T-helper 1 cell treated with Interleukin-12 subunit alpha and Interleukin-12 subunit beta and Interleukin-4 antibody, amounts not matched to agents 30 μg/mL and 1 μg/mL, for 36 hours (primary cell): Measurements from ENCODE around the gene LAPTM4A.

Source experiments
- H3K27ac Mint-ChIP-seq: one replicate; pipeline ENCODE4 v1.8.0; 2021; ENCODE audit warnings: mild to moderate bottlenecking, mixed read lengths
- H3K27me3 Mint-ChIP-seq: one replicate; pipeline ENCODE4 v1.8.0; 2021; ENCODE audit warnings: low read depth, mixed read lengths
- H3K36me3 Mint-ChIP-seq: one replicate; pipeline ENCODE4 v1.8.0; 2021; ENCODE audit warnings: low read depth, mixed read lengths
- H3K4me1 Mint-ChIP-seq: one replicate; pipeline ENCODE4 v1.8.0; 2021; ENCODE audit warnings: low read depth, mixed read lengths
- H3K4me3 Mint-ChIP-seq: one replicate; pipeline ENCODE4 v1.8.0; 2021; ENCODE audit warnings: mild to moderate bottlenecking, moderate library complexity, mixed read lengths
- H3K9me3 Mint-ChIP-seq: one replicate; pipeline ENCODE4 v1.8.0; 2021; ENCODE audit warnings: mixed read lengths

LAPTM4A gene

DNA sequence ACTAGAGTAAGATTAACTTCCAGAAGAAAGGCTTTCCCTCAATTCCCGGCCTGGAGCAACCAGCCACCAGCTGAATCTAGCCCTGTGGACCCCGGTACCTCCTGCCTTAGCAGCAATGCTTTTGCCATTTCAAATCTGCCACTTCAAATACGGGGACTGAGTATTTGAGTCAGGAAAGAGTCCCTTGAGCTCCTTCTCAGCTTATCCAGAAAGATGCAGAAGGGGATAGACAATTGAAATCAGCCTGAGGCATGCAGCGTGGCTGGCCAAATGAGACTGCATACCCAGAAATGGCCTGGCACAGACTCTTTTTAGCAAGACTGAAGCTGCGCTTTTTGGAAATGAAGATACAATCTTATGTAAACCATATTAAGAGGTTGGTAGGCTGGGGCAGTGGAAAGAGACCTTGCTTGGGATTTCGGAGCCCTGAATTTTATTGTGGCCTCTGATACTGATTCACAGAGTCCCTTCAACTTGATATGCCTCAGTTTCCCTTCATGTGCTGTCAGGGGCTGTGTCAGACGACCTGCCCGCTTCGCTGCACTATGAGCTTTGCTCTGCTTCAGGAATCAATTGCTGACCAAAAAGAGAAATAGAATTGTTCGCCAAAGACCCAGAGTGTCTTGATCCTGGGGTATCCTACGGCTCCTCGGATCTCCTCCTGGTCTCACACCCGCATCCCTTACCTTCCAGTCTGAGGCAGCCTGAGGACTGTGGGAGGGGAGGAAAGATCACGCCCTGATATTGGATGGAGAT lies 40.0 kb downstream of the LAPTM4A start:
- H3K9me3 Mint-ChIP-seq = no peaks in the 10 kb centered on the region

DNA sequence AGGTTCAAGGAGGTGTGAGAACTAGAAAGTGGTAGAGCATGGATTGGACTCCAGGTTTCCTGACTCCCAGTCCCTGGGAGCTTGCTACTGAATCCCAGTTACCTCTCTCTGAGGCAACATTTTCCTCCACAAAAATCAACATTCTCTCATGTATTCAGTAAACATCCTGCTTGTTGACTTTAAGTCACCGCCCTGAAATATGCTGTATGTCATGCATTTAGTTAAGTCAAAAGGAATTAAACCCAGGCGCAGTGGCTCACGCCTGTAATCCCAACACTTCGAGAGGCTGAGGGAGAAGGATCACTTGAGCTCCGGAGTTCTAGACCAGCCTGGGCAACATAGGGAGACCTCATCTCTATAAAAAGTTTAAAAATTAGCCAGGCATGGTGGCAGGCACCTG lies 42.7 kb downstream of the LAPTM4A start:
- Mint-ChIP-seq H3K27me3 (peaks cover 42% of the 10 kb centered on the region), H3K36me3 (no peaks in the 10 kb centered on the region), H3K4me3 (no peak overlapping the region), H3K27ac (no peak overlapping the region), H3K9me3 (no peaks in the 10 kb centered on the region), H3K4me1 (peaks cover 8% of the 10 kb centered on the region)

More for the DNA sequence above, 40.0 kb downstream of the LAPTM4A start:
- H3K4me3 Mint-ChIP-seq = peak overlapping the region; percentile 41
- peaks cover 58% of the 10 kb centered on the region for H3K27me3 Mint-ChIP-seq
- no peaks in the 10 kb centered on the region for H3K36me3 Mint-ChIP-seq
- H3K27ac Mint-ChIP-seq = no peak overlapping the region
- H3K4me1 Mint-ChIP-seq = peaks cover 8% of the 10 kb centered on the region

DNA sequence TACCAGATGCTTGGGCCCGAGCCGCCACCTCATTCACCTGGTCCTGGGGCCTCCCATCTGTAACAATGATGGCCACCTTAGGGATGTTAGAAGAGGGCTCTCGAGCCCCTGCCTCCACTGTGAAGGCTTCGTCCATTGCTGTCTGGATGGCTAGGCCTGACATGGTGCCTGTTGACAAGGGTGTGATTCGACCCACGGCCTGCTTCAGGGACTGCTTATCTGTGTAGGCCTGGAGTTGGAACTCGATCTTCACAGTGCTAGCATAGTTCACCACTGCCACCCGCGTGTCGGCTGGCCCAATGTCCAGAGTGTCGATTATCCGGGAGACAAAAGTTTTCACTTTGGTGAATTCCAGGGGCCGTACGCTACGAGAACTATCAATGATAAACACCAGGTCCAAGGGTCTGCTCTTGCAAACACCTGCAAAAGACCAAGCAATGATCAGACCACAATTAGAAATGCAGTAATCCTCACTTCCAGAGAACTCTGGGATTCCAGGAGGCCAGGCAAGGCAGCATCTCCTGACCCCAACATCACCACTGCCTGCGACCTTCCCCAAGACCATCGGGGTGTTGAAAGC lies 45.4 kb downstream of the LAPTM4A start:
- H3K9me3 Mint-ChIP-seq = no peaks in the 10 kb centered on the region
- H3K4me1 Mint-ChIP-seq = no peaks in the 10 kb centered on the region
- H3K27me3 Mint-ChIP-seq = peaks cover 35% of the 10 kb centered on the region
- no peak overlapping the region for H3K4me3 Mint-ChIP-seq
- H3K36me3 Mint-ChIP-seq = no peaks in the 10 kb centered on the region
- no peak overlapping the region for H3K27ac Mint-ChIP-seq

DNA sequence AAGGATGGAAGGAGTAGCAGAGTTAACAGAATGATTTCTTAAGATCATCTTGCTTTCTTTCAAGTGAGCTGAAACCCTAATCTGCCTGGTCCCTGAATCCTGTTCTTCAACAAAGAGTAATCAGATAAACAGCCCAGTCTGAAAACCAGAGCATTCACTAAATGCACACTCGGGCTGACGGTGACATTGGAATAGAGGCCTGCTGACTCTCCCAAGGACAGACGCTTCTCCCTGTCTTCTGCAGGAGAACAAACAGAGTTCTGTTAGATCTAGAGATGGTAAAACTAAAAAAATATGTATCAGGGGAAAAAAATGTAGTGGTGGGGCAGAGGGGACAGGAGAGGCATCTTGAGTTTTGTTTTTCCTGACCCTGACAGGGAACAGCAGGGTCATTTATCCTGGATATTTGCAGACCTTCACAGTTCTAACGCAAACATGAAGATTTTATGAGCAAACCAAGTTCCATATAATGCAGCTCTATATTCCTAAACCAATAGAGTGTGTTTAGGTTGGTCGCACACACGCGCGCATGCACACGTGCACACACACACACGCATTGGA lies 46.3 kb downstream of the LAPTM4A start:
- H3K27me3 Mint-ChIP-seq = peaks cover 34% of the 10 kb centered on the region
- no peaks in the 10 kb centered on the region for H3K9me3 Mint-ChIP-seq
- no peak overlapping the region for H3K4me3 Mint-ChIP-seq
- no peaks in the 10 kb centered on the region for H3K4me1 Mint-ChIP-seq
- no peaks in the 10 kb centered on the region for H3K36me3 Mint-ChIP-seq
- no peak overlapping the region for H3K27ac Mint-ChIP-seq

DNA sequence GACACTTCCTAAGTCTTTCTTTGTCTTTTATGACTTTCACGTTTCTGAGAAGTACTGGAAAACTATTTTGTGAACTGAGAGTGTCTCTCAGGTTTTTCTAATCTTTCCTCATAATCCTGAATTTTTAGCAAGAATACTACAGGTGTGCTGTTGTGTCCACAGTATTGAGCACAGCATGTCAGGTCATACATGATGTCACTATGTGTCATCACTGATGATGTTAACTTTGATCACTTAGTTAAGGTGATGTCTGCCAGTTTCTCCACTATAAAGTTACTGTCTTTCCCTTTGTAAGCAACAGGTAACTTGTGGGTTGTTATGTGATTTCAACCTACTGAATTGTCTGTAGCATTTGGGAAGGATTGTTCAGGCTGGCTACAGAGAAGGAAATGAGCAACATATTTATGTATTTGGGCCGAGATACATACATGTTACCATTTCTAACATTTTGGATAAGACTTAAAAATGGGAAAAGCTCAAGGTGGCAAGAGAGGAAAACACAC lies 50.0 kb downstream of the LAPTM4A start:
- Mint-ChIP-seq H3K36me3 (no peaks in the 10 kb centered on the region), H3K27me3 (peaks cover 41% of the 10 kb centered on the region), H3K4me1 (no peaks in the 10 kb centered on the region), H3K9me3 (no peaks in the 10 kb centered on the region), H3K27ac (no peak overlapping the region), H3K4me3 (no peak overlapping the region)

DNA sequence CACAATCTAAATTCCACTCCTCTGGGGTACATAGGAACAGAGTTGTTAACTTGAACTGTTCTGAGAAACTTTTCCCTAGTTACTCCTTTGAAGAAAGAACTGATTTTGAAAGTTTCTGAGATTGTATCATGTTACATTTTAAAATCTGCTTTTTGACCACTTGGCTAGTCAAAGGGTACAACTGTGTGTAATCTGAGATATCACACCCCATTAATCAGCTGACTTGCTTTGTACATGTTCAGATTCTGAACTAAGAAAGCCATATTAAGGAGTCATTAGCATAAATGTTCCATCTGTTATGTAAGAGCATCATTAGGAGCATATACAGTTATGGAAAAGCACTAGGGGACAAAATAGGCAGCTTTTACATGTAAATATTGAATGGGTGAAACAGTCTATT lies 57.7 kb downstream of the LAPTM4A start:
- Mint-ChIP-seq H3K27me3 (peaks cover 58% of the 10 kb centered on the region), H3K4me3 (no peak overlapping the region)

DNA sequence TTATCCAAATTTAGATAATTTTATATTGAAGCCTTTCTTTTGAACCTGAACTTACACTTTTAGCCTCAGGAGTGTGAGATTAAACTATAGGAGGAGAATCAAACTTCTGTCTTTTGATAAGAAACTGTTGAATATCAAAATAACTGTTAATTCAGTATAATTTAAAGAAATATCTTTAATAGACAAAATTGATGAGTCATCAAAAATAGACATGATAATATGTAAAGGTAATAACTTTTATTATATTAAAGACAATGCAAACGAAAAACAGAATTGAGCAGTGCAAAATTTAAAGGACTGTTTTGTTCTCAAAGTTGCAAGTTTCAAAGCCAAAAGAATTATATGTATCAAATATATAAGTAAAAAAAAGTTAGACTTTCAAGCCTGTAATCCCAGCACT lies 59.5 kb downstream of the LAPTM4A start:
- peaks cover 48% of the 10 kb centered on the region for H3K27me3 Mint-ChIP-seq
- H3K27ac Mint-ChIP-seq = no peak overlapping the region
- peaks cover 18% of the 10 kb centered on the region for H3K4me1 Mint-ChIP-seq
- H3K36me3 Mint-ChIP-seq = no peaks in the 10 kb centered on the region
- H3K4me3 Mint-ChIP-seq = no peak overlapping the region
- H3K9me3 Mint-ChIP-seq = no peaks in the 10 kb centered on the region

More for the DNA sequence above, 57.7 kb downstream of the LAPTM4A start:
- Mint-ChIP-seq H3K27ac (no peak overlapping the region), H3K9me3 (no peaks in the 10 kb centered on the region), H3K36me3 (no peaks in the 10 kb centered on the region), H3K4me1 (peaks cover 18% of the 10 kb centered on the region)

DNA sequence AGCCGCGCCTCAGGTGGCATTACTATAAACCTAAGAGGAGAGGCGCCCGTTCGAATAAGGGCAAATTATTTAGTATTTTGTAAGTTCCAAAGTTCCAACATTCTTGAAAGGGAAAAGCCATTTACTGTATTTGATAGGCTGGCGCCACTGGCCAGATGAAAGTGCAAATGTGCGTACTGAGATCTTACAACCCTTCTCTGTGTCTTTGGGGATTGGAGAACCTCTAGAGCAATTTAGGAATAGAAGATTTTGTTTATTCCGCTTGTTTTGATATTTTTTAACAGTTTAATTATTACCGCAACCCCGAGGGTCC lies 61.1 kb downstream of the LAPTM4A start:
- peak overlapping the region; percentile 89 for H3K4me3 Mint-ChIP-seq
- no peaks in the 10 kb centered on the region for H3K9me3 Mint-ChIP-seq
- H3K36me3 Mint-ChIP-seq = no peaks in the 10 kb centered on the region
- peaks cover 18% of the 10 kb centered on the region for H3K4me1 Mint-ChIP-seq
- peaks cover 36% of the 10 kb centered on the region for H3K27me3 Mint-ChIP-seq
- H3K27ac Mint-ChIP-seq = peak overlapping the region; percentile 63

DNA sequence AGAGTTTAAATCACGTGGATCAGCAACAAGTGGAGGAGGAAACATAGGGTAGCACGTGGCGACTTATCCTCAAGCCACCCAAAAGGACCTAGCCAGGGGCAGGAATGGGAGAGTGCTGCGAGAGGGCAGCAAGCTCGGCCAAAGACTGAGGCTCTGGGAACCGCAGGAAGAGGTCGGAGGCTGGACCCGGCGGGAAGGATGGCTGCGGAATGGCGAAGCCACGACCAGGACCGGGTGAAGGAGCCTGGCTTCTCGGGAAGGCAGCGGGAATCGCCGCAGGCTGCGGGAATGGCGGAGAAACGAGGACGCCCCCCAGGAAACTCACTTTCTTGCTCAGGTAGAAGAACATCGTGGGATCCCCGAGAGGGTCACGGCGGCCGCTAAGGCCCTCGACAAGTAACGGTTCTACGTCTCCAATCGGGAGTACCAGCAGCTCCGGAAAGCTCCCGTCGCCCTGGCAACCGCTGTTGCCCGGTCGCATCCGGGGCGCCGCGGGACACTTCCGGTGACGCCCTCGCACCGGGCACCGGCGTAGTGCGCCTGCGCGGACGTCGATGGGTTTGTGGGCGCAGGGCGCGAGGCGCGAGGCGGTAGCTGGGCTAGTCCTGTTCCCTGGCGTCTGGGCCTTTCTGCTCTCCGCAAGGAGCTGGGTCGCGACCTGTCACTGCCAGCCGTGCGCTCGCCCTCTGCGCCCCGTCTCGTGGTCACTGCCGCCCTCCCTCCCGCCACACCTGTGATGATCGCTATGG lies 61.6 kb downstream of the LAPTM4A start, which contains the start of gene WDR35:
Gene WDR35, minus strand, starts transcription at position 439 of the 749 bp plus-strand sequence. Its CDS starts 90 bp downstream, at position 349.
- Mint-ChIP-seq H3K4me1 (peaks cover 18% of the 10 kb centered on the region), H3K9me3 (no peaks in the 10 kb centered on the region), H3K27ac (peak within 1 kb of the TSS; percentile 79), H3K27me3 (peaks cover 36% of the 10 kb centered on the region), H3K4me3 (peak within 1 kb of the TSS; percentile 89), H3K36me3 (no peaks in the 10 kb centered on the region)

DNA sequence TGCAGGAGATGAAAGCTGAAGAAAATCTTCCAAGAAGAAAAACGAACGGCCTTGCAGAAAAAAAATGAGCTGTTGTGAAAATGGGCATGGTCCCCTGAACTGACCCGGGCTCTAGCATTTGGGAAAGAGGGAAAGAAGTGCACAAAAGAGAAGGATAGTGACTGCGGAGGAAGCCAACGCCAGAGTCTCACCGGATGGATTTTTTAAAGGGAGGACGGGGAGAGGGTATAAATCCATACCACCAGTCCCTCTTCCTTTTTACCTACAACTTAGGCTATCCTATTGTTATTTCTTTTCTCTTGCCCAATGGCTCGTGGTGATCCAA lies 62.1 kb downstream of the LAPTM4A start:
- no peaks in the 10 kb centered on the region for H3K9me3 Mint-ChIP-seq
- no peaks in the 10 kb centered on the region for H3K36me3 Mint-ChIP-seq
- peak overlapping the region; percentile 79 for H3K27ac Mint-ChIP-seq
- H3K4me1 Mint-ChIP-seq = peaks cover 18% of the 10 kb centered on the region
- H3K4me3 Mint-ChIP-seq = peak overlapping the region; percentile 89
- H3K27me3 Mint-ChIP-seq = peaks cover 31% of the 10 kb centered on the region

DNA sequence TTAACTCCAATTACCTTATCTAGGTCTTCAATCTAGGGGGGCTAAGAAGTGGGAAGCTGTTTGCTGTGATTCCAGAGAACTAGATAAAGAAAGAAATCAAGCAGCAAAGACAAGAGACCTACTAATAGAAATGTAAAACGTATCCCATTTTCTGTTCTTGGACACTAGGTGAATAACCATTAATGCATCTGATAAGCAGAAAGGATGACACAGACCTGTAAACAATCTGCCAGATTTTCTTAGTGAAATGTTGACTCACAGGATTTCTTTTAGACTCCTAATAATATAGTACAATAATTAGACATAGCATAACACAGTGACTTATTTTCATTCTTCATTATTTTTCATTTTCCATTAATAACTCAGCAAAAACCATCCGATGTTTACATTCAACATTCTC lies 62.8 kb downstream of the LAPTM4A start:
- Mint-ChIP-seq H3K9me3 (no peaks in the 10 kb centered on the region), H3K4me1 (peaks cover 18% of the 10 kb centered on the region), H3K36me3 (no peaks in the 10 kb centered on the region), H3K4me3 (no peak overlapping the region), H3K27ac (no peak overlapping the region), H3K27me3 (peaks cover 24% of the 10 kb centered on the region)

DNA sequence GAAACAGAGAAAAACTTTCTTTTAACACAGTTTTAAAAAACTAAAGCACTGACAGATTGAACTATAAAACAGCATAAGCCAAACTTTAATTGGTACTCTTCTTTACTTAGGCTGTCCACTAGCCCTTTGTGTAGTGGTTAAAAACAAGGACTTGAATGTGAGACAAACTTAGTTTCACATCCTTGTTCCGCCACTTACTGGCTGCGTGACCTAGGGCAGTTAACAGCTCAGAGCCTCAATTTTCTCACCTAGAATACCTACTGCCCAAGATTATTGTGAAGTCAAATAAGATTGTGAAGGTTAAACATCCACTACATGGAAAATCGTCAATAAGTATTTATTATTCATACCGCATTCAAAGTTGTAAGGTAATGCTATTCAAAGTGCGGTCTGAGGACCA lies 63.5 kb downstream of the LAPTM4A start:
- Mint-ChIP-seq H3K36me3 (no peaks in the 10 kb centered on the region), H3K27me3 (peaks cover 17% of the 10 kb centered on the region), H3K9me3 (no peaks in the 10 kb centered on the region), H3K27ac (no peak overlapping the region), H3K4me3 (no peak overlapping the region), H3K4me1 (peaks cover 18% of the 10 kb centered on the region)
